Activated T-cell treated with anti-CD3 and anti-CD28 coated beads, Interleukin-2, amount 50 U/mL, for 24 hours (primary cell): ENCODE measurements around the gene ZNF446.

Experiments used
- DNase-seq: peaks from one replicate; pipeline ENCODE4 v3.0.0-alpha.2; 2020
- H3K27ac Mint-ChIP-seq: 2 replicates; pipeline ENCODE4 v1.8.0; 2020; ENCODE audit warnings: mild to moderate bottlenecking, mixed read lengths
- H3K27me3 Mint-ChIP-seq: 2 replicates; pipeline ENCODE4 v1.8.0; 2020; ENCODE audit warnings: mixed read lengths
- H3K36me3 Mint-ChIP-seq: 2 replicates; pipeline ENCODE4 v1.8.0; 2020; ENCODE audit warnings: low read depth, mixed read lengths
- H3K4me1 Mint-ChIP-seq: 2 replicates; pipeline ENCODE4 v1.8.0; 2020; ENCODE audit warnings: low read depth, mixed read lengths
- H3K4me3 Mint-ChIP-seq: 2 replicates; pipeline ENCODE4 v1.8.0; 2020; ENCODE audit warnings: mild to moderate bottlenecking, moderate library complexity, mixed read lengths
- H3K9me3 Mint-ChIP-seq: 2 replicates; pipeline ENCODE4 v1.8.0; 2020; ENCODE audit warnings: mixed read lengths

ZNF446 gene

DNA sequence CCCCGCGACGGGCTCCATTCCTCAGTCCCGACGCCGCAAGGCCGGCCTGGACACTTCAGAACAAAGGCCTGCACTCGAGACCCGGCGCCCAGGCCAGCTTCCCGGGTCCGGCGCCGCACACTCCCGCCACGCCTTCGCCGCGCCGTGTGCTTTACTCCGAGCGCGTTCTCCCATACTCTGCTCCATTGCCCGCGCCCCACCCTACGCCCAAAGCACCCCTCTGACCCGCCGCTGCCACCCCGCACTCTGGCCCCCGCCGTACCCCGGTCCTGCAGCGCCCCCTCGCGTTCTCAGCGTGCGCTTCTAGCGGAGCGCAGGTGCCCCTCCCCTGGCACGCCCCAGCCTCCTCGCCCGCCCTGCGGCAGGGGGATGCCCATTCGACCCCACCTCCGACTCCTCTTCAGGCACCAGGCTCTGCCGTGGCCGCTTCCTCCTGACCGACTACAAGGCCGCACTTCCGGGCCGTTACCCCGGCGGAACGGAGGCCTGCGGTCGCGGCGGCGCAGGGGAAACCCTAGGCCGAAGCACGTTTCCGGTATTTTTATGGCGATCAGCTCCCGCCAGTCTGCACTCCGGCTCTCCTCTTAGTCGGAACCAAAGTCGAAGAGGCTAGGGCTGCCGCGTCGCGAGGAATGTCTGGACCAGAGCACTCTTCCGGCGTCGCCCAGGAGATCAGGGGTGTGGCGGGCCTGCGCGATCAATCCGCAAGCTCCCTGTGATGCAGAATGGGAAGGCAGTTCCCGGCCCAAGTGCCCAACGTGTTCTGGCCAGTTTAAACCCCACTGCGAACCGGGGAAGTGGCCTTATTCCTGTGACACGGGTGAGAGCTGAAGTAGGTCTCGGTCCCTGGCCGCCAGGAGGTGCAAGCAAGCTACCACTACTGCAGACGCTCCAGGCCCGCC is 43.5 kb downstream of the ZNF446 start, which contains the start of gene ZBTB45:
TSS of gene ZBTB45 (minus strand) at position 456 of the 902 bp plus-strand sequence. CDS start 2,137 bp downstream, outside the sequence.
- Mint-ChIP-seq H3K27me3 (no peaks in the 10 kb centered on the region), H3K4me1 (peaks cover 45% of the 10 kb centered on the region), H3K9me3 (no peaks in the 10 kb centered on the region), H3K36me3 (peaks cover 50% of the 10 kb centered on the region), H3K27ac (peak within 1 kb of the TSS; percentile 95), H3K4me3 (peak within 1 kb of the TSS; percentile 94)
- peak; percentile 94 for DNase-seq

GRCh38 chr19:58520257-58520599 is 44.1 kb downstream of the ZNF446 start:
- Mint-ChIP-seq H3K27me3 (no peaks in the 10 kb centered on the region), H3K4me1 (peaks cover 41% of the 10 kb centered on the region), H3K36me3 (peaks cover 45% of the 10 kb centered on the region), H3K4me3 (peak overlapping the region; percentile 94), H3K9me3 (no peaks in the 10 kb centered on the region), H3K27ac (peak overlapping the region; percentile 95)
- DNase-seq = no peak

DNA sequence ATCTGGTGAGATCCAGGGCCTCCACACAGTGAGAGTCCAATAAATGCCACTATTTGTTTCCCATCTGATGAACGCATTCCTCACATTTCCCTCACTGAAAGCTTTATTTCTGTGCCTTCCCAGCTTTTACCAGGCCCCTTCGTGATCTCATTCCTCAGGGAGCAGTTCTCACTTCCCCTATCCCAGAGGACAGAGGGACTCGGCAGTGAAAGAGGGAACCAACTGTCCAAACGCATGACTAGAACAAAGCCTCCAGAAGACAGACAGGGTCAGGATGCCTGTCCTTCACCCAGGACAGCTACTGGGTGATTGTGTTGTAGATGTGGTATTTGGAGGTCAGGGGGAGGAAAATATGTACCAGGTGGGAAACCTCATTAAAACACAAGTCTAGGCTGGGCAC is 45.5 kb downstream of the ZNF446 start:
- H3K27ac Mint-ChIP-seq = no peak overlapping the region
- no peak overlapping the region for H3K4me3 Mint-ChIP-seq
- DNase-seq = no peak
- no peaks in the 10 kb centered on the region for H3K9me3 Mint-ChIP-seq
- H3K27me3 Mint-ChIP-seq = no peaks in the 10 kb centered on the region
- H3K4me1 Mint-ChIP-seq = peaks cover 30% of the 10 kb centered on the region
- H3K36me3 Mint-ChIP-seq = peaks cover 31% of the 10 kb centered on the region

- Mint-ChIP-seq H3K4me3 (no peak overlapping the region), H3K9me3 (no peaks in the 10 kb centered on the region), H3K4me1 (peaks cover 24% of the 10 kb centered on the region), H3K27ac (no peak overlapping the region), H3K36me3 (peaks cover 21% of the 10 kb centered on the region), H3K27me3 (no peaks in the 10 kb centered on the region)
- no peak for DNase-seq
These were observed 46.6 kb downstream of the ZNF446 start for GRCh38 chr19:58522709-58523108.

DNA sequence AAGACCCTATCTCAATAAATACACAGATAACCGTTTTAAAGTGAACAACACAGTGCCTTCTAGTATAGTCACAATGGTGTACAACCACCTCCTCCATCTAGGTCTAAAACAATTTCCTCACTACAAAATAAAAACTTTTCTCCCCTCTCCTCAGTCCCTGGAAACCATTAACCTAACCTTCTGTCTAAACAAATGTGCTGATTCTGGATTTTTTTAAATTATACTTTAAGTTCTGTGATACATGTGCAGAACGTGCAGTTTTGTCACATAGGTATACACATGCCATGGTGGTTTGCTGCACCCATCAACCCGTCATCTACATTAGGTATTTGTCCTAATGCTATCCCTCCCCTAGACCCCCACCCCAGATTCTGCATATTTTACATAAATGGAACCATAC is 53.3 kb downstream of the ZNF446 start:
- Mint-ChIP-seq H3K36me3 (no peaks in the 10 kb centered on the region), H3K27me3 (no peaks in the 10 kb centered on the region), H3K27ac (no peak overlapping the region), H3K4me1 (no peaks in the 10 kb centered on the region), H3K4me3 (no peak overlapping the region), H3K9me3 (no peaks in the 10 kb centered on the region)
- no peak for DNase-seq
